Thoracic aorta (tissue), 2 donors: ENCODE data around the gene TRIM4. TPM values are rescaled to one million over a fixed set of nuclear protein-coding genes. Genes with fewer than 3 reads are reported as not detected.
"Not testable (repeated sequence)": the region's sequence is repeated elsewhere in the genome, so short reads cannot be mapped to it uniquely, and the experiment has no call there.

ENCODE experiments used
- ATAC-seq: fragments of 150-250 bp; one replicate; pipeline ENCODE4 v1.8.0; 2017; ENCODE audit warnings: low read depth; ENCODE audit not compliant: insufficient number of reproducible peaks, low FRiP score
- DNase-seq: peaks from one replicate; pipeline ENCODE4 v3.0.0-alpha.2; 2020; ENCODE audit warnings: low spot score
- H3K27ac ChIP-seq, 2 donors: fragments of 200-600 bp; sonication (generic); 1 replicate in 1 of 2; 2 replicates in 1 of 2; pipeline ENCODE4 v1.5.1; 2016; ENCODE audit warnings: mild to moderate bottlenecking in 2 of 2, moderate library complexity in 2 of 2
- H3K27me3 ChIP-seq: fragments of 200-600 bp; sonication (generic); replicated peaks from 2 replicates; pipeline ENCODE4 v1.6.0; 2016; ENCODE audit warnings: mild to moderate bottlenecking; ENCODE audit not compliant: insufficient read depth
- H3K36me3 ChIP-seq: fragments of 200-600 bp; sonication (generic); one replicate; pipeline ENCODE4 v1.5.1; 2016
- H3K4me1 ChIP-seq, 2 donors: fragments of 200-600 bp; sonication (generic); 1 replicate in 1 of 2; 2 replicates in 1 of 2; pipeline versions ENCODE4 v1.5.1 to v1.6.0; 2016; ENCODE audit warnings: low read depth in 2 of 2, mild to moderate bottlenecking in 1 of 2; ENCODE audit not compliant: control insufficient read depth in 1 of 2
- H3K4me3 ChIP-seq: fragments of 200-600 bp; sonication (generic); 2 replicates; pipeline ENCODE4 v1.5.1; 2016; ENCODE audit warnings: mild to moderate bottlenecking
- H3K9me3 ChIP-seq: fragments of 200-600 bp; sonication (generic); 2 replicates; pipeline ENCODE4 v1.5.1; 2016
- CTCF ChIP-seq: fragments of 200-600 bp; sonication (generic); IDR thresholded peaks from one replicate; pipeline ENCODE4 v1.5.1; 2019; ENCODE audit warnings: antibody characterized with exemption
- total RNA-seq, 2 donors: library from RNA; depleted of rRNA; stranded (reverse); fragments of >200 nt; gene quantifications; one replicate each; pipeline versions ENCODE4 v1.1.0 to v1.2.3, GENCODE V29; 2016

TRIM4 gene
- 10 to 100 TPM; 35.2 to 42.5 TPM for total RNA-seq

- peaks cover 3% of the 10 kb centered on the region for H3K36me3 ChIP-seq
- peak within 1 kb of the TSS; percentile 96 for H3K4me3 ChIP-seq
- peak; percentile 60 for DNase-seq
- H3K9me3 ChIP-seq: no peaks in the 10 kb centered on the region
- peaks cover 33 to 43% of the 10 kb centered on the region in 2 donors for H3K4me1 ChIP-seq
- H3K27me3 ChIP-seq: no peaks in the 10 kb centered on the region
- TF ChIP-seq CTCF: peak; percentile 32
- peak within 1 kb of the TSS; percentile 95 to 97 for H3K27ac ChIP-seq
- peak; percentile 93 for ATAC-seq
Observed at GRCh38 chr7:99918959-99919813, at the start of gene TRIM4. TSS of gene TRIM4 (minus strand) at chr7:99919530. CDS start at chr7:99919401, 129 bp downstream.

DNA sequence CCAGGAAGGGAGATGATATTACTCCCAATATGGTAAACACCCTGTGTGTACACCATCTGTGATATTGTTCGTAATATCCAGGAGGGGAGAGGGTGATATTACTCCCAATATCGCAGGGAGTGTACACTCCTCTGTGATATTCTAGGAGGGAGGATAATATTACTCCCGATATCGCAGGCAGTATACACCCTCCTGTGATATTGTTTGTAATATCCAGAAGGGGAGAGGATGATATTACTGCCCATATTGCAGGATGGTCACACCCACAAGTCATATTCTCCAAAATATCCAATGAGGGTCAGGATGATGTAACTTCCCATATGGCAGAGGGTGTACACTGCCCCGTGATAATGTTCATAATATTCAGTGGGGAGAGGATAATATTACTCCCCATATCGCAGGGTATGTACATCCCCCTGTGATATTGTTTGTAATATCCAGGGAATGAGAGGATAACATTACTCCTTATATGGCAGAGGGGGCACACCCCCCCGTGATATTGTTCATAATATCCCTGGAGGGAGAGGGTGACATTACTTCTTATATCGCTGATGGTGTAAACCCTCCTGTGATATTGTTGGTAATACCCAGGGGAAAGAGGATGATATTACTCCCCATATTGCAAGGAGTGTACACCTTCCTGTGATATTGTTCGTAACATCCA is 39.4 kb upstream of the TRIM4 start:
- H3K9me3 ChIP-seq: no peaks in the 10 kb centered on the region
- no peak for TF ChIP-seq CTCF
- H3K4me1 ChIP-seq: no peaks in the 10 kb centered on the region
- DNase-seq (no peak), ATAC-seq (no peak)
- no peak overlapping the region for H3K27ac ChIP-seq
- H3K36me3 ChIP-seq: no peaks in the 10 kb centered on the region
- H3K4me3 ChIP-seq: no peak overlapping the region
- H3K27me3 ChIP-seq: peaks cover 8% of the 10 kb centered on the region

- no peak overlapping the region for H3K4me3 ChIP-seq
- TF ChIP-seq CTCF: no peak
- no peaks in the 10 kb centered on the region for H3K4me1 ChIP-seq
- H3K9me3 ChIP-seq: no peaks in the 10 kb centered on the region
- no peaks in the 10 kb centered on the region for H3K36me3 ChIP-seq
- ATAC-seq: no peak
- H3K27ac ChIP-seq: no peak overlapping the region
- DNase-seq: no peak
- H3K27me3 ChIP-seq: no peaks in the 10 kb centered on the region
Observed at GRCh38 chr7:99955247-99955646, 35.9 kb upstream of the TRIM4 start.

DNA sequence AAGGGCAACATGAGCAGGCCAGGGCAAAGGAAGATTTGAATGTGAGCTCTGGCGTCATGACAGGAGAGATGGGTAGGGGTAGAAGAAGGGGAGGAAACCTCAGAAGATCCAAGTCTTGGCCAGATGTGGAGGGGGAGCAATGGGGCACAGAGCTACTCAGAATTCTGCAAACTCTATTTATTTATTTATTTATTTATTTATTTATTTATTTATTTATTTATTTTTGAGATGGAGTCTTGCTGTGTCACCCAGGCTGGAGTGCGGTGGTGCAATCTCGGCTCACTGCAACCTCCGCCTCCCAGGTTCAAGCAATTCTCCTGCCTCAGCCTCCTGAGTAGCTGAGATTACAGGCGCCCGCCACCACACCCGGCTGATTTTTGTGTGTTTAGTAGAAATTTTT is 35.3 kb upstream of the TRIM4 start:
- not testable (repeated sequence) for DNase-seq, H3K27me3 ChIP-seq, ATAC-seq, H3K36me3 ChIP-seq, H3K4me1 ChIP-seq, H3K4me3 ChIP-seq, H3K9me3 ChIP-seq, H3K27ac ChIP-seq

DNA sequence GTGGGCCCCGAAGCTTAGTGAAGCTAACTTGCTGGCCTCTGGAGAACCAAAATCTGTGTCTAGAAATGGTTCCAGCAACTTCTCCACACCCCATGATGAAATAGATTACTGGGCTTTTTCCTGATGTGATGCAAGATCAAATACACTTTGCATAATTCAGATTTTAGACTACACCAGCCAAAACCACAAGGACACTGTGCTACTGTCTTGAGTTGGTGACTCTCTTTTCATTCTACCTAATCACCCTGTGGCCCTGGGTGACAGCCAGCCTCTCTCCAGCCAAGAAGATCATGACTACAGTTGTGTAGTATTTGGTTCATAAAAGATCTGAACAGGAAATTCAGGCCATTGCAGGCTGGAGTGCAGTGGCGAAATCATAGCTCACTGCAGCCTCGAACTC is 34.3 kb upstream of the TRIM4 start:
- Histone ChIP-seq H3K36me3 (no peaks in the 10 kb centered on the region), H3K4me3 (no peak overlapping the region), H3K4me1 (no peaks in the 10 kb centered on the region), H3K9me3 (no peaks in the 10 kb centered on the region), H3K27me3 (no peaks in the 10 kb centered on the region), H3K27ac (no peak overlapping the region)
- ATAC-seq (no peak), DNase-seq (no peak)
- TF ChIP-seq CTCF: no peak

GRCh38 chr7:99952649-99953048 is 33.3 kb upstream of the TRIM4 start:
- not testable (repeated sequence) for H3K27me3 ChIP-seq, H3K9me3 ChIP-seq, H3K27ac ChIP-seq, DNase-seq, H3K36me3 ChIP-seq, H3K4me1 ChIP-seq, H3K4me3 ChIP-seq, ATAC-seq

DNA sequence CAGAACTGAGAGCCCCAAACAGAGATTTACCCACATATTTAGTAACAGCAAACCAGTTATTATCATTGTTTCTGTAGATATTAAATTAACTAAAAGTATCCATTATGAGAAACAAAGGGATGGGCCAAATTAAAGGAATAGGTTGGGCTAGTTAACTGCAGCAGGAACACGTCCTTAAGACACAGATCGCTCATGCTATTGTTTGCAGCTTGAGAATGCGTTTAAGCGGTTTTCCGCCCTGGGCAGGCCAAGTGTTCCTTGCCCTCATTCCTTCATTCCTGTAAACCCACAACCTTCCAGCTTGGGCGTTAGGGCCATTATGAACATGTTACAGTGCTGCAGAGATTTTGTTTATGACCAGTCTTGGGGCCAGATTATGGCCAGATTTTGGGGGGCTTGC is 31.5 kb upstream of the TRIM4 start:
- ATAC-seq, DNase-seq, H3K9me3 ChIP-seq, H3K36me3 ChIP-seq, H3K27ac ChIP-seq, H3K4me3 ChIP-seq, H3K27me3 ChIP-seq, H3K4me1 ChIP-seq: not testable (repeated sequence)
